ENCODE results near the gene ATG5.

- TF ChIP-seq CTCF (IDR thresholded peaks at IDR 0.05; ENCODE audit: insufficient read depth, low read length, poor library complexity, severe bottlenecking) (no peak), EZH2phosphoT487 (conservative IDR thresholded peaks at IDR 0.05; ENCODE audit: low read length) (no peak)
Observed at GRCh38 chr6:106283481-106283880, 42.1 kb downstream of the ATG5 start.

Data from SU-DHL-6 (cell line).